WTC11 (cell line): ENCODE measurements around the gene WNT1. TPM values are rescaled to one million over a fixed set of nuclear protein-coding genes. Genes with fewer than 3 reads are reported as not detected.

ENCODE experiments used
- ATAC-seq: fragments of 200-7000 bp; cut with Tn5 transposase; 2 replicates; pipeline ENCODE4 v1.10.0; 2021; ENCODE audit warnings: mild to moderate bottlenecking, moderate library complexity
- CTCF ChIA-PET: fragments of 300-600 bp; sonication (Branson Sonifier 250); formaldehyde crosslinking; loops from one replicate; lab custom pipeline; 2021; ENCODE audit warnings: antibody characterized with exemption; lab: Charles Lee
- POLR2A ChIA-PET: fragments of 350-600 bp; sonication (Branson Sonifier 250); formaldehyde crosslinking; loops from one replicate; lab custom pipeline; 2021; ENCODE audit warnings: antibody characterized with exemption; lab: Charles Lee
- DNase-seq: peaks from one replicate; pipeline ENCODE4 v3.0.0; 2021; ENCODE audit warnings: low spot score
- H3K27ac Mint-ChIP-seq: 2 replicates; pipeline ENCODE4 v1.8.0; 2021; ENCODE audit warnings: mixed read lengths
- H3K27me3 Mint-ChIP-seq: 2 replicates; pipeline ENCODE4 v1.8.0; 2021; ENCODE audit warnings: low read depth, mild to moderate bottlenecking, moderate library complexity, mixed read lengths
- H3K36me3 Mint-ChIP-seq: 2 replicates; pipeline ENCODE4 v1.8.0; 2021; ENCODE audit warnings: mixed read lengths
- H3K4me1 Mint-ChIP-seq: 2 replicates; pipeline ENCODE4 v1.8.0; 2022; ENCODE audit warnings: mixed read lengths
- H3K4me3 Mint-ChIP-seq: 2 replicates; pipeline ENCODE4 v1.8.0; 2021; ENCODE audit warnings: mild to moderate bottlenecking, moderate library complexity, mixed read lengths
- H3K9me3 Mint-ChIP-seq: 2 replicates; pipeline ENCODE4 v1.8.0; 2021; ENCODE audit warnings: mixed read lengths
- AFF4 ChIP-seq: sonication (generic); formaldehyde crosslinking; IDR thresholded peaks from 2 replicates; pipeline ENCODE4 v1.8.1; 2023; ENCODE audit warnings: mild to moderate bottlenecking, missing genetic modification reagents, borderline replicate concordance
- AR ChIP-seq: fragments of 250-450 bp; sonication (Bioruptor Pico); IDR thresholded peaks from 2 replicates; pipeline ENCODE4 v1.9.0; 2021; ENCODE audit warnings: mild to moderate bottlenecking
- ATF6 ChIP-seq: sonication (generic); formaldehyde crosslinking; IDR thresholded peaks from 2 replicates; pipeline ENCODE4 v1.8.1; 2023; ENCODE audit warnings: mild to moderate bottlenecking, missing genetic modification reagents
- CDX4 ChIP-seq: fragments of 250-450 bp; sonication (Bioruptor Pico); IDR thresholded peaks from 2 replicates; pipeline ENCODE4 v1.9.0; 2021; ENCODE audit warnings: moderate library complexity, mild to moderate bottlenecking, inconsistent platforms, borderline replicate concordance
- ELF4 ChIP-seq: sonication (generic); formaldehyde crosslinking; IDR thresholded peaks from 2 replicates; pipeline ENCODE4 v1.8.1; 2022; ENCODE audit warnings: low read depth, mild to moderate bottlenecking, moderate library complexity, missing genetic modification reagents
- FOXK1 ChIP-seq: sonication (generic); formaldehyde crosslinking; IDR thresholded peaks from 2 replicates; pipeline ENCODE4 v1.8.0; 2022; ENCODE audit warnings: mild to moderate bottlenecking, moderate library complexity, missing genetic modification reagents
- FOXP4 ChIP-seq: sonication (generic); formaldehyde crosslinking; IDR thresholded peaks from 2 replicates; pipeline ENCODE4 v1.8.0; 2022; ENCODE audit warnings: mild to moderate bottlenecking, missing genetic modification reagents
- MAX ChIP-seq: sonication (generic); formaldehyde crosslinking; IDR thresholded peaks from 2 replicates; pipeline ENCODE4 v1.8.0; 2022; ENCODE audit warnings: mild to moderate bottlenecking, missing genetic modification reagents
- MXD4 ChIP-seq: fragments of 250-450 bp; sonication (Bioruptor Pico); IDR thresholded peaks from 2 replicates; pipeline ENCODE4 v1.8.0; 2021; ENCODE audit warnings: mild to moderate bottlenecking, moderate library complexity, borderline replicate concordance
- MYBL2 ChIP-seq: sonication (generic); formaldehyde crosslinking; IDR thresholded peaks from 2 replicates; pipeline ENCODE4 v1.8.1; 2023; ENCODE audit warnings: mild to moderate bottlenecking, moderate library complexity, missing genetic modification reagents
- NFATC4 ChIP-seq: fragments of 250-450 bp; sonication (Bioruptor Pico); IDR thresholded peaks from 2 replicates; pipeline ENCODE4 v1.9.0; 2021; ENCODE audit warnings: mild to moderate bottlenecking
- NR1H2 ChIP-seq: sonication (generic); formaldehyde crosslinking; IDR thresholded peaks from 2 replicates; pipeline ENCODE4 v1.9.0; 2021; ENCODE audit warnings: mild to moderate bottlenecking, moderate library complexity, missing genetic modification reagents
- RELA ChIP-seq: sonication (generic); formaldehyde crosslinking; IDR thresholded peaks from 2 replicates; pipeline ENCODE4 v1.8.1; 2022; ENCODE audit warnings: missing genetic modification reagents, mild to moderate bottlenecking, borderline replicate concordance
- SP1 ChIP-seq: sonication (generic); formaldehyde crosslinking; conservative IDR thresholded peaks from 2 replicates; pipeline ENCODE4 v1.8.1; 2022; ENCODE audit warnings: missing genetic modification reagents
- TEAD4 ChIP-seq: sonication (generic); formaldehyde crosslinking; IDR thresholded peaks from 2 replicates; pipeline ENCODE4 v1.8.0; 2022; ENCODE audit warnings: mild to moderate bottlenecking, missing genetic modification reagents
- USF1 ChIP-seq: sonication (generic); formaldehyde crosslinking; IDR thresholded peaks from 2 replicates; pipeline ENCODE4 v1.8.0; 2022; ENCODE audit warnings: mild to moderate bottlenecking, missing genetic modification reagents
- ZBTB21 ChIP-seq: sonication (generic); formaldehyde crosslinking; IDR thresholded peaks from 2 replicates; pipeline ENCODE4 v1.8.1; 2023; ENCODE audit warnings: mild to moderate bottlenecking, missing genetic modification reagents, borderline replicate concordance
- ZNF121 ChIP-seq: sonication (generic); formaldehyde crosslinking; IDR thresholded peaks from 2 replicates; pipeline ENCODE4 v1.8.0; 2023; ENCODE audit warnings: missing genetic modification reagents
- ZNF138 ChIP-seq: sonication (generic); formaldehyde crosslinking; conservative IDR thresholded peaks from 2 replicates; pipeline ENCODE4 v1.8.1; 2022; ENCODE audit warnings: mild to moderate bottlenecking, moderate library complexity, missing genetic modification reagents
- ZNF232 ChIP-seq: sonication (generic); formaldehyde crosslinking; IDR thresholded peaks from 2 replicates; pipeline ENCODE4 v1.8.0; 2022; ENCODE audit warnings: mild to moderate bottlenecking, missing genetic modification reagents
- ZNF317 ChIP-seq: sonication (generic); formaldehyde crosslinking; IDR thresholded peaks from 2 replicates; pipeline ENCODE4 v1.8.1; 2023; ENCODE audit warnings: low read depth, mild to moderate bottlenecking, moderate library complexity, missing genetic modification reagents, borderline replicate concordance
- ZNF423 ChIP-seq: fragments of 250-450 bp; sonication (Bioruptor Pico); IDR thresholded peaks from 2 replicates; pipeline ENCODE4 v2.1.2; 2022; ENCODE audit warnings: mild to moderate bottlenecking, moderate library complexity
- total RNA-seq: library from RNA; stranded (reverse); gene quantifications from 3 replicates; pipeline ENCODE4 v1.2.3, GENCODE V29; 2021

The WNT1 gene
- total RNA-seq, 1 experiment from 2014 or later: not detected

GRCh38 chr12:48967991-48968390 is 10.1 kb upstream of the WNT1 start:
- no peak overlapping the region for H3K4me3 Mint-ChIP-seq
- H3K27me3 Mint-ChIP-seq: peaks cover 68% of the 10 kb centered on the region
- TF ChIP-seq ZBTB21: no peak
- TF ChIP-seq ELF4 (CRISPR knock-in tag): no peak
- no peak for TF ChIP-seq ATF6 (CRISPR knock-in tag)
- no peak for TF ChIP-seq ZNF317 (CRISPR knock-in tag)
- TF ChIP-seq TEAD4: no peak
- TF ChIP-seq AFF4 (CRISPR knock-in tag): no peak
- peaks cover 67% of the 10 kb centered on the region for H3K4me1 Mint-ChIP-seq
- DNase-seq: no peak
- no peak overlapping the region for H3K27ac Mint-ChIP-seq
- no peaks in the 10 kb centered on the region for H3K9me3 Mint-ChIP-seq
- POLR2A ChIA-PET: no interaction called here
- CTCF ChIA-PET: interaction anchor here (0.6 to 11.0 kb wide), 12 partner anchors 10 to 215 kb away, joined by 3 to 164 read pairs (median 12); partner anchors contain the start of genes ARF3, DDN and WNT1
- no peaks in the 10 kb centered on the region for H3K36me3 Mint-ChIP-seq
- ATAC-seq: no peak

GRCh38 chr12:48968467-48968866 is 9.7 kb upstream of the WNT1 start:
- ATAC-seq (no peak), DNase-seq (no peak)
- Mint-ChIP-seq H3K36me3 (no peaks in the 10 kb centered on the region), H3K4me1 (peaks cover 67% of the 10 kb centered on the region), H3K9me3 (no peaks in the 10 kb centered on the region), H3K27ac (no peak overlapping the region), H3K27me3 (peaks cover 73% of the 10 kb centered on the region), H3K4me3 (no peak overlapping the region)
- CTCF ChIA-PET: interaction anchor here (0.6 to 11.0 kb wide), 11 partner anchors 11 to 180 kb away, joined by 3 to 164 read pairs (median 12); partner anchors contain the start of genes ARF3, DDN and WNT1
- no peak for TF ChIP-seq MXD4
- no peak for TF ChIP-seq ZNF423 (CRISPR knock-in tag)
- TF ChIP-seq ZNF232 (CRISPR knock-in tag): no peak
- no peak for TF ChIP-seq ZNF138
- TF ChIP-seq CDX4: no peak
- TF ChIP-seq FOXP4 (CRISPR knock-in tag): no peak
- TF ChIP-seq USF1 (CRISPR knock-in tag): no peak
- no peak for TF ChIP-seq AR (CRISPR knock-in tag)
- TF ChIP-seq ZNF121: no peak
- no peak for TF ChIP-seq MAX (CRISPR knock-in tag)
- no peak for TF ChIP-seq FOXK1
- no peak for TF ChIP-seq ZNF317 (CRISPR knock-in tag)
- no peak for TF ChIP-seq NFATC4 (CRISPR knock-in tag)
- TF ChIP-seq RELA: no peak
- TF ChIP-seq SP1 (CRISPR knock-in tag): no peak
- no peak for TF ChIP-seq NR1H2 (CRISPR knock-in tag)
- no peak for TF ChIP-seq MYBL2 (CRISPR knock-in tag)
- POLR2A ChIA-PET: no interaction called here
